HEK293 (cell line): ENCODE results near the gene MARCHF10.

Experiments used
- CTCF ChIA-PET: fragments of 350-600 bp; formaldehyde crosslinking; extraction: SDS; loops from one replicate; lab custom pipeline; 2021; ENCODE audit warnings: antibody characterized with exemption; lab: Yijun Ruan, JAX
- POLR2A ChIA-PET: fragments of 300-600 bp; formaldehyde crosslinking; extraction: SDS; loops from one replicate; lab custom pipeline; 2020; ENCODE audit warnings: antibody characterized with exemption, inconsistent platforms; lab: Yijun Ruan, JAX
- H3K27ac ChIP-seq: fragments of 200-500 bp; sonication (Bioruptor generic); 2 replicates; pipeline ENCODE4 v1.5.1; 2014; ENCODE audit warnings: low read depth, low read length, control low read depth, inconsistent platforms; ENCODE audit errors: extremely low read depth
- H3K36me3 ChIP-seq, 2 experiments: fragments of 200-500 bp in 1 of 2; sonication (Bioruptor generic) in 1 of 2; 1 replicate in 1 of 2; 2 replicates in 1 of 2; pipeline ENCODE4 v1.5.1; 2014 to 2017; ENCODE audit warnings: inconsistent platforms in 2 of 2, low read length in 2 of 2; ENCODE audit not compliant: control insufficient read depth in 2 of 2, insufficient read depth in 1 of 2
- H3K4me1 ChIP-seq: fragments of 200-500 bp; sonication (Bioruptor generic); 2 replicates; pipeline ENCODE4 v1.5.1; 2014; ENCODE audit warnings: mild to moderate bottlenecking, low read length, inconsistent platforms; ENCODE audit not compliant: control insufficient read depth, insufficient read depth
- H3K4me3 ChIP-seq: 2 replicates; pipeline ENCODE4 v1.5.1; 2011; ENCODE audit warnings: low read depth, mild to moderate bottlenecking, control low read depth, low read length, moderate library complexity
- H3K9me3 ChIP-seq: fragments of 200-500 bp; sonication (Bioruptor generic); 2 replicates; pipeline ENCODE4 v1.5.1; 2014; ENCODE audit warnings: low read depth, low read length, inconsistent platforms; ENCODE audit not compliant: control insufficient read depth, insufficient read depth
- ELK4 ChIP-seq: IDR thresholded peaks from 2 replicates; pipeline ENCODE4 v1.6.1; 2011; ENCODE audit warnings: mild to moderate bottlenecking, low read depth, low read length, borderline replicate concordance
- HIC1 ChIP-seq: fragments of 450-650 bp; formaldehyde crosslinking; IDR thresholded peaks from 2 replicates; pipeline ENCODE4 v1.5.1; 2016; ENCODE audit warnings: missing biosample characterization, missing genetic modification characterization
- PRDM6 ChIP-seq: fragments of 450-650 bp; formaldehyde crosslinking; IDR thresholded peaks from 2 replicates; pipeline ENCODE4 v1.5.1; 2017; ENCODE audit warnings: missing biosample characterization, missing genetic modification characterization
- SCRT1 ChIP-seq: fragments of 450-650 bp; formaldehyde crosslinking; IDR thresholded peaks from 2 replicates; pipeline ENCODE4 v1.5.1; 2016; ENCODE audit warnings: missing biosample characterization, missing genetic modification characterization, borderline replicate concordance
- SP2 ChIP-seq: fragments of 450-650 bp; formaldehyde crosslinking; IDR thresholded peaks from 2 replicates; pipeline ENCODE4 v1.5.1; 2016; ENCODE audit warnings: missing biosample characterization, missing genetic modification characterization
- ZBTB17 ChIP-seq: fragments of 450-650 bp; formaldehyde crosslinking; IDR thresholded peaks from 2 replicates; pipeline ENCODE4 v1.5.1; 2016; ENCODE audit warnings: missing biosample characterization, missing genetic modification characterization
- ZFP37 ChIP-seq: fragments of 450-650 bp; formaldehyde crosslinking; IDR thresholded peaks from 2 replicates; pipeline ENCODE4 v1.5.1; 2016; ENCODE audit warnings: missing biosample characterization, missing genetic modification characterization
- ZNF175 ChIP-seq: fragments of 450-650 bp; formaldehyde crosslinking; IDR thresholded peaks from 2 replicates; pipeline ENCODE4 v1.5.1; 2016; ENCODE audit warnings: missing biosample characterization, missing genetic modification characterization
- ZNF18 ChIP-seq: fragments of 450-650 bp; formaldehyde crosslinking; IDR thresholded peaks from 2 replicates; pipeline ENCODE4 v1.5.1; 2016; ENCODE audit warnings: missing biosample characterization, missing genetic modification characterization
- ZNF416 ChIP-seq: fragments of 450-650 bp; formaldehyde crosslinking; IDR thresholded peaks from 2 replicates; pipeline ENCODE4 v1.5.1; 2016; ENCODE audit warnings: missing biosample characterization, missing genetic modification characterization
- ZNF560 ChIP-seq: fragments of 450-650 bp; formaldehyde crosslinking; IDR thresholded peaks from 2 replicates; pipeline ENCODE4 v1.5.1; 2017; ENCODE audit warnings: missing biosample characterization, missing genetic modification characterization, borderline replicate concordance
- ZNF561 ChIP-seq: fragments of 450-650 bp; IDR thresholded peaks from 2 replicates; pipeline ENCODE4 v1.5.1; 2018; ENCODE audit warnings: missing biosample characterization, missing genetic modification characterization, borderline replicate concordance
- ZNF645 ChIP-seq: fragments of 450-650 bp; formaldehyde crosslinking; IDR thresholded peaks from 2 replicates; pipeline ENCODE4; 2016; ENCODE audit warnings: missing biosample characterization, missing genetic modification characterization
- ZNF768 ChIP-seq: fragments of 450-650 bp; formaldehyde crosslinking; IDR thresholded peaks from 2 replicates; pipeline ENCODE4 v1.5.1; 2018; ENCODE audit warnings: missing biosample characterization, mild to moderate bottlenecking, missing genetic modification characterization
- ZSCAN5A ChIP-seq: fragments of 450-650 bp; formaldehyde crosslinking; IDR thresholded peaks from 2 replicates; pipeline ENCODE4 v1.5.1; 2016; ENCODE audit warnings: missing biosample characterization, missing genetic modification characterization

Gene MARCHF10

GRCh38 chr17:62703261-62703775 lies 104.8 kb downstream of the MARCHF10 start (continued):
- TF ChIP-seq HIC1 (tag by site-specific recombination) (0 out of 2 replicates have a peak, but pooled peaks have one; percentile 7), ZFP37 (no peak), ZNF561 (tag by site-specific recombination) (no peak), ZBTB17 (tag by site-specific recombination) (0 out of 2 replicates have a peak, but pooled peaks have one; percentile 25)

- no peaks in the 10 kb centered on the region for H3K9me3 ChIP-seq
- ChIA-PET CTCF (interaction anchor here (0.6 to 1.2 kb wide), 7 partner anchors 30 to 704 kb away, joined by 3 to 8 read pairs (median 3); no protein-coding TSS in a partner anchor), POLR2A (interaction anchor here (0.6 kb wide), 1 partner anchor 364 kb away, joined by 3 read pairs; no protein-coding TSS in a partner anchor)
- no peak overlapping the region for H3K4me3 ChIP-seq
- no peak overlapping the region for H3K27ac ChIP-seq
- H3K36me3 ChIP-seq, result no peaks in the 10 kb centered on the region
- no peak for TF ChIP-seq ZNF416 (tag by site-specific recombination)
- no peak for TF ChIP-seq ZNF175 (tag by site-specific recombination)
- no peak for TF ChIP-seq ZSCAN5A (tag by site-specific recombination)
- TF ChIP-seq SP2 (tag by site-specific recombination), result no peak
- TF ChIP-seq SCRT1, result no peak
- no peak for TF ChIP-seq ZNF18 (tag by site-specific recombination)
- peak; percentile 42; the same call in 1 of the 2 replicates for TF ChIP-seq HIC1 (tag by site-specific recombination)
- TF ChIP-seq ZNF560 (tag by site-specific recombination), result no peak
- TF ChIP-seq, all 188 proteins: peak for 1
- H3K4me1 ChIP-seq, result peaks cover 3% of the 10 kb centered on the region
These were observed 105.3 kb downstream of the MARCHF10 start for GRCh38 chr17:62702746-62703260.

GRCh38 chr17:62701706-62702085 lies 106.4 kb downstream of the MARCHF10 start:
- Histone ChIP-seq H3K9me3 (no peaks in the 10 kb centered on the region), H3K4me1 (peaks cover 3% of the 10 kb centered on the region), H3K36me3 (no peaks in the 10 kb centered on the region), H3K27ac (no peak overlapping the region), H3K4me3 (no peak overlapping the region)
- ChIA-PET CTCF (interaction anchor here (0.6 to 1.8 kb wide), 2 partner anchors 266 to 705 kb away, joined by 3 to 5 read pairs; no protein-coding TSS in a partner anchor), POLR2A (no interaction called here)
- TF ChIP-seq ZNF645 (tag by site-specific recombination), result no peak
- TF ChIP-seq ZNF768 (tag by site-specific recombination), result no peak
- no peak for TF ChIP-seq ELK4
- TF ChIP-seq PRDM6 (tag by site-specific recombination), result no peak
- TF ChIP-seq ZSCAN5A (tag by site-specific recombination), result no peak
